A549 treated with DMSO at 1 μM for 4 hours (cell line): ENCODE measurements around the gene DPH5. TPM values are rescaled to one million over a fixed set of nuclear protein-coding genes. Genes with fewer than 3 reads are reported as not detected.

Experiments
- total RNA-seq: library from RNA; stranded (reverse); fragments of 200-300 nt; extraction: Qiagen RNA extraction; gene quantifications from 5 replicates; pipeline ENCODE4 v1.2.3, GENCODE V29; 2022; ENCODE audit warnings: low read depth

DPH5 gene
- total RNA-seq = 23.9 to 37.7 TPM (median 32.8 TPM) in 5 replicates

GRCh38 chr1:101025657-101026429 is at the start of gene DPH5:
TSS of gene DPH5 (minus strand) at chr1:101025784. CDS start at chr1:101025443, 341 bp downstream.

Other genes with a start within 250 kb of the DPH5 start
- 6.7 to 10.8 TPM (median 8.6 TPM) in 5 replicates for gene EXTL2, start 130.9 kb downstream of the DPH5 start, total RNA-seq
- gene SLC30A7, start 129.7 kb downstream of the DPH5 start, total RNA-seq = 9.2 to 12.8 TPM (median 11.6 TPM) in 5 replicates
- gene S1PR1, start 211.2 kb upstream of the DPH5 start, total RNA-seq = 0.05 to 0.17 TPM (median 0.07 TPM) in 5 replicates